ENCODE results near the gene SLC45A2. TPM values are rescaled to one million over a fixed set of nuclear protein-coding genes. Genes with fewer than 3 reads are reported as not detected.

SLC45A2 gene
- total and polyA plus RNA-seq, 2 of the 8 experiments (the other 6 are each of a cell fraction or from before 2014, with no cell fraction given): 0.09 TPM; not detected in 1

DNA sequence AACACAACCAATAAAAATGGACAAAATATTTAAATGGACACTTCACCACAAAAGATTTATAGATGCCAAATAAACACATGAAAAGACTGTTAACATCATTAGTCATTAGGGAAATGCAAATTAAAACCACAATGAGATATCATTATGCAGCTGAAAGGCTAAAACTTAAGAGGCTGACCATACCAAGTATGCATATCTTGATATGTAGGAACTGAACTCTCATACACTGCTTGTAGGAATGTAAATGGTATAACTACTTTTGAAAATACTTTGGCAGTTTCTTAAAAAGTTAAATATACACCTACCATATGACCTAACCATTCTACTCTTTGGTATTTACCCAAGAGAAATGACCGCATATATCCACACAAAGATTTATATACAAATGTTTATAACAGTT, 79.1 kb downstream of the SLC45A2 start:
- no peaks in the 10 kb centered on the region for H4K20me1 ChIP-seq (replicated peaks in 1 of 2; ENCODE audit: control insufficient read depth in 1 of 2, insufficient read depth in 2 of 2, low read length in 2 of 2)
- POLR2A ChIA-PET (ENCODE audit: partially characterized antibody): no interaction called here
- no peak overlapping the region for H4K91ac ChIP-seq (replicated peaks; ENCODE audit: insufficient read length, low read length)
- H2BK5ac ChIP-seq (ENCODE audit: low read depth, low read length): no peak overlapping the region
- H3K4me2 ChIP-seq (ENCODE audit: insufficient read depth in 1 of 2, low read depth in 2 of 2, low read length in 2 of 2): no peak overlapping the region
- no peak overlapping the region for H3K27ac ChIP-seq (ENCODE audit: low read depth, low read length)
- no peak overlapping the region for H3K4ac ChIP-seq (replicated peaks; ENCODE audit: insufficient read length, low read depth, low read length)
- no peak overlapping the region for H4K5ac ChIP-seq (ENCODE audit: insufficient read length, low read depth, low read length)
- no peak overlapping the region for H2AFZ ChIP-seq (ENCODE audit: low read length)
- H3K56ac ChIP-seq (replicated peaks; ENCODE audit: insufficient read length, low read depth, low read length): no peak overlapping the region
- H2BK15ac ChIP-seq (ENCODE audit: low read length): no peak overlapping the region
- no peak overlapping the region for H2AK5ac ChIP-seq (ENCODE audit: low read depth, low read length)
- no peak overlapping the region for H3K4me3 ChIP-seq (ENCODE audit: extremely low read depth in 1 of 4, insufficient read depth in 2 of 4, low read depth in 3 of 4, low read length in 4 of 4)
- H3K18ac ChIP-seq (ENCODE audit: extremely low read depth, low read length): no peak overlapping the region
- no peak overlapping the region for H4K8ac ChIP-seq (ENCODE audit: extremely low read depth, insufficient read depth, low read length)
- H3K79me1 ChIP-seq (ENCODE audit: low read depth, low read length): no peaks in the 10 kb centered on the region
- H3K9ac ChIP-seq (replicated peaks in 1 of 4; ENCODE audit: extremely low read depth in 1 of 4, low read depth in 3 of 4, low read length in 3 of 4): no peak overlapping the region
- FAIRE-seq (no peak), DNase-seq (ENCODE audit: low read depth in 1 of 2, low spot score in 2 of 2) (no peak)
- 96% methylated on average over 1 of the region's 1 CpG; no CpG with 5 or more reads in 1 of the 2 experiments for WGBS, 2 experiments (ENCODE audit: extremely low coverage in 1 of 2, insufficient coverage in 1 of 2, insufficient read length in 1 of 2, insufficient replicate concordance in 2 of 2, low coverage in 1 of 2, low lambda C conversion rate in 2 of 2, missing lambda C conversion rate in 1 of 2)
- peaks cover 10 to 19% of the 10 kb centered on the region in 2 experiments; a peak in 3 of 4 replicates for H3K9me3 ChIP-seq (ENCODE audit: insufficient read depth in 2 of 2, low read depth in 1 of 2, low read length in 1 of 2)
- H3K14ac ChIP-seq (ENCODE audit: insufficient read length): no peak overlapping the region
- CTCF ChIA-PET (ENCODE audit: partially characterized antibody): no interaction called here
- no peak overlapping the region for H2BK12ac ChIP-seq (ENCODE audit: low read depth, low read length)
- no peaks in the 10 kb centered on the region for H3K27me3 ChIP-seq (replicated peaks in 1 of 4; ENCODE audit: control insufficient read depth in 3 of 4, extremely low read depth in 1 of 4, insufficient read depth in 3 of 4, low read length in 3 of 4)
- H3K23me2 ChIP-seq (ENCODE audit: low read depth, low read length): no peaks in the 10 kb centered on the region
- no peak overlapping the region for H3K23ac ChIP-seq (ENCODE audit: insufficient read length)
- H3K79me2 ChIP-seq (ENCODE audit: control insufficient read depth in 1 of 2, insufficient read depth in 2 of 2, low read length in 2 of 2): no peaks in the 10 kb centered on the region
- H2BK120ac ChIP-seq (replicated peaks; ENCODE audit: low read depth, low read length): no peak overlapping the region
- no peaks in the 10 kb centered on the region for H3K4me1 ChIP-seq (replicated peaks in 1 of 4; ENCODE audit: control insufficient read depth in 3 of 4, insufficient read depth in 4 of 4, low read length in 3 of 4)
- no peaks in the 10 kb centered on the region for H3K36me3 ChIP-seq (ENCODE audit: control insufficient read depth in 2 of 4, insufficient read depth in 4 of 4, low read length in 3 of 4)
- no peak overlapping the region for H2BK20ac ChIP-seq (ENCODE audit: low read length)
- TF ChIP-seq HDAC6 (IDR thresholded peaks at IDR 0.05; ENCODE audit: low read depth, low read length): no peak
- no peak for TF ChIP-seq MAFK (IDR thresholded peaks at IDR 0.05; ENCODE audit: low read depth, low read length)
- TF ChIP-seq SIRT6 (IDR thresholded peaks at IDR 0.05; ENCODE audit: low read length): no peak
